Effector memory CD4-positive, alpha-beta T cell (primary cell): ENCODE data around the gene LRRTM2.

Experiments
- DNase-seq, 3 donors: peaks; one replicate each; pipeline ENCODE4 v3.0.0-alpha.2; 2020
- H3K27ac ChIP-seq: 2 replicates; pipeline ENCODE4 v1.7.0; 2013; ENCODE audit warnings: mild to moderate bottlenecking, low read length, moderate library complexity; ENCODE audit not compliant: insufficient read depth, poor library complexity, severe bottlenecking
- H3K27me3 ChIP-seq: replicated peaks from 2 replicates; pipeline ENCODE4 v1.7.0; 2013; ENCODE audit warnings: mild to moderate bottlenecking, low read length; ENCODE audit not compliant: insufficient read depth, control insufficient read depth, poor library complexity, severe bottlenecking
- H3K36me3 ChIP-seq: 2 replicates; pipeline ENCODE4 v1.7.0; 2013; ENCODE audit warnings: mild to moderate bottlenecking, low read length, moderate library complexity; ENCODE audit not compliant: control insufficient read depth, insufficient read depth
- H3K4me1 ChIP-seq: 2 replicates; pipeline ENCODE4 v1.7.0; 2013; ENCODE audit warnings: low read length, mild to moderate bottlenecking; ENCODE audit not compliant: control insufficient read depth, insufficient read depth, poor library complexity, severe bottlenecking
- H3K4me3 ChIP-seq: 2 replicates; pipeline ENCODE4 v1.7.0; 2013; ENCODE audit warnings: low read length, low read depth, mild to moderate bottlenecking; ENCODE audit not compliant: insufficient read depth, poor library complexity, severe bottlenecking
- H3K9me3 ChIP-seq: 2 replicates; pipeline ENCODE4 v1.7.0; 2013; ENCODE audit warnings: mild to moderate bottlenecking, low read length, moderate library complexity; ENCODE audit not compliant: control insufficient read depth

LRRTM2 gene

GRCh38 chr5:138910546-138911185, 35.5 kb upstream of the LRRTM2 start:
- peaks cover 4% of the 10 kb centered on the region for H3K36me3 ChIP-seq
- H3K27me3 ChIP-seq, result no peaks in the 10 kb centered on the region
- no peak for DNase-seq
- no peak overlapping the region for H3K4me3 ChIP-seq
- no peak overlapping the region for H3K27ac ChIP-seq
- no peaks in the 10 kb centered on the region for H3K4me1 ChIP-seq
- H3K9me3 ChIP-seq, result no peaks in the 10 kb centered on the region

GRCh38 chr5:138909734-138910133, 34.6 kb upstream of the LRRTM2 start:
- Histone ChIP-seq H3K27me3 (no peaks in the 10 kb centered on the region), H3K27ac (no peak overlapping the region), H3K4me3 (no peak overlapping the region), H3K36me3 (peaks cover 7% of the 10 kb centered on the region), H3K9me3 (no peaks in the 10 kb centered on the region), H3K4me1 (no peaks in the 10 kb centered on the region)
- no peak for DNase-seq

GRCh38 chr5:138905541-138905940, 30.4 kb upstream of the LRRTM2 start:
- H3K36me3 ChIP-seq, result peaks cover 7% of the 10 kb centered on the region
- H3K4me1 ChIP-seq, result no peaks in the 10 kb centered on the region
- H3K4me3 ChIP-seq, result no peak overlapping the region
- H3K9me3 ChIP-seq, result no peaks in the 10 kb centered on the region
- H3K27me3 ChIP-seq, result no peaks in the 10 kb centered on the region
- H3K27ac ChIP-seq, result no peak overlapping the region
- no peak for DNase-seq

GRCh38 chr5:138903130-138903775, 28.1 kb upstream of the LRRTM2 start:
- no peaks in the 10 kb centered on the region for H3K4me1 ChIP-seq
- no peaks in the 10 kb centered on the region for H3K27me3 ChIP-seq
- H3K27ac ChIP-seq, result no peak overlapping the region
- H3K9me3 ChIP-seq, result no peaks in the 10 kb centered on the region
- H3K36me3 ChIP-seq, result peaks cover 7% of the 10 kb centered on the region
- DNase-seq, result no peak
- H3K4me3 ChIP-seq, result no peak overlapping the region

- H3K36me3 ChIP-seq, result peaks cover 7% of the 10 kb centered on the region
- no peak for DNase-seq
- H3K27me3 ChIP-seq, result no peaks in the 10 kb centered on the region
Observed at GRCh38 chr5:138901716-138902115, 26.6 kb upstream of the LRRTM2 start.

GRCh38 chr5:138900281-138900965, 25.3 kb upstream of the LRRTM2 start:
- DNase-seq, result no peak
- Histone ChIP-seq H3K4me1 (no peaks in the 10 kb centered on the region), H3K27me3 (no peaks in the 10 kb centered on the region), H3K4me3 (no peak overlapping the region), H3K36me3 (peaks cover under 1% of the 10 kb centered on the region), H3K27ac (no peak overlapping the region), H3K9me3 (no peaks in the 10 kb centered on the region)

More at GRCh38 chr5:138901716-138902115, 26.6 kb upstream of the LRRTM2 start:
- H3K4me3 ChIP-seq, result no peak overlapping the region
- H3K9me3 ChIP-seq, result no peaks in the 10 kb centered on the region
- H3K27ac ChIP-seq, result no peak overlapping the region
- no peaks in the 10 kb centered on the region for H3K4me1 ChIP-seq

GRCh38 chr5:138898742-138899141, 23.6 kb upstream of the LRRTM2 start:
- no peak for DNase-seq
- Histone ChIP-seq H3K27me3 (no peaks in the 10 kb centered on the region), H3K4me3 (no peak overlapping the region), H3K27ac (no peak overlapping the region), H3K36me3 (no peaks in the 10 kb centered on the region), H3K4me1 (no peaks in the 10 kb centered on the region), H3K9me3 (no peaks in the 10 kb centered on the region)

GRCh38 chr5:138898299-138898698, 23.2 kb upstream of the LRRTM2 start:
- Histone ChIP-seq H3K9me3 (no peaks in the 10 kb centered on the region), H3K27ac (no peak overlapping the region), H3K27me3 (no peaks in the 10 kb centered on the region), H3K4me1 (no peaks in the 10 kb centered on the region), H3K36me3 (no peaks in the 10 kb centered on the region), H3K4me3 (no peak overlapping the region)
- DNase-seq, result no peak

GRCh38 chr5:138895918-138896317, 20.8 kb upstream of the LRRTM2 start:
- no peak overlapping the region for H3K27ac ChIP-seq
- no peak overlapping the region for H3K4me3 ChIP-seq
- no peak for DNase-seq
- H3K36me3 ChIP-seq, result no peaks in the 10 kb centered on the region
- no peaks in the 10 kb centered on the region for H3K4me1 ChIP-seq
- no peaks in the 10 kb centered on the region for H3K27me3 ChIP-seq
- no peaks in the 10 kb centered on the region for H3K9me3 ChIP-seq

- no peaks in the 10 kb centered on the region for H3K9me3 ChIP-seq
- no peak overlapping the region for H3K4me3 ChIP-seq
- no peaks in the 10 kb centered on the region for H3K4me1 ChIP-seq
- H3K27me3 ChIP-seq, result no peaks in the 10 kb centered on the region
- peaks cover 6% of the 10 kb centered on the region for H3K36me3 ChIP-seq
- H3K27ac ChIP-seq, result no peak overlapping the region
- no peak for DNase-seq
Observed at GRCh38 chr5:138890644-138891043, 15.5 kb upstream of the LRRTM2 start.
